ENCODE measurements around the gene RIN3.

RIN3 gene

DNA sequence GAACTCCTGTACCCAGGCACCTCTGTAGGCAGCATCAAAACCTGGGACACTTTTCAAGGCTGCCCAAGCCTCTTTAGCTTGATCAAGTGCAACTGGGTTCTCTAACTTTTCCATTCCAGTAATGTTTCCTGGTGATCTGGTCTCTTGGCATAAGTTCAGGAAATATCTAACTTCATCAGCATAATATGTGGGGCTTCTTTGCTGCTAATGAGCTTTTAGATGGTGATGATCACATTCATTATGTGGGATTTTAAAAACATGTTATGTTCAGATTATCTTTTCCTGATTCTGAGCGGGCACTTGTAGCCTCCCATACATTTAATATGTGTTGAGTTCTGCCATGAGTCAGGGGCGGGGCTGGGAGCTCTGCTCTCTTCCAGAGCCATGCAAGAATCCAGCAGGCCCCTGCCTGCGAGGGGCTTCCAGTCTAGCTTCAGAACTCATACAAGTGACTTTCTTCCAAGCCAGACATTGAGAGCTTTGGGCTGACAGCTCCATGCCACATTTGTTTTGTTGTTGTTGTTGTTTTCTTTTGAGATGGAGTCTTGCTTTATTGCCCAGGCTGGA is 39.5 kb upstream of the RIN3 start:
- Mint-ChIP-seq H3K27me3 (ENCODE audit: low read depth) (peaks cover 4% of the 10 kb centered on the region), H3K36me3 (ENCODE audit: low read depth) (no peaks in the 10 kb centered on the region), H3K4me3 (no peak overlapping the region), H3K4me1 (peaks cover 5% of the 10 kb centered on the region), H3K9me3 (peaks cover 12% of the 10 kb centered on the region), H3K27ac (no peak overlapping the region)
- TF ChIP-seq, protein P1, sequence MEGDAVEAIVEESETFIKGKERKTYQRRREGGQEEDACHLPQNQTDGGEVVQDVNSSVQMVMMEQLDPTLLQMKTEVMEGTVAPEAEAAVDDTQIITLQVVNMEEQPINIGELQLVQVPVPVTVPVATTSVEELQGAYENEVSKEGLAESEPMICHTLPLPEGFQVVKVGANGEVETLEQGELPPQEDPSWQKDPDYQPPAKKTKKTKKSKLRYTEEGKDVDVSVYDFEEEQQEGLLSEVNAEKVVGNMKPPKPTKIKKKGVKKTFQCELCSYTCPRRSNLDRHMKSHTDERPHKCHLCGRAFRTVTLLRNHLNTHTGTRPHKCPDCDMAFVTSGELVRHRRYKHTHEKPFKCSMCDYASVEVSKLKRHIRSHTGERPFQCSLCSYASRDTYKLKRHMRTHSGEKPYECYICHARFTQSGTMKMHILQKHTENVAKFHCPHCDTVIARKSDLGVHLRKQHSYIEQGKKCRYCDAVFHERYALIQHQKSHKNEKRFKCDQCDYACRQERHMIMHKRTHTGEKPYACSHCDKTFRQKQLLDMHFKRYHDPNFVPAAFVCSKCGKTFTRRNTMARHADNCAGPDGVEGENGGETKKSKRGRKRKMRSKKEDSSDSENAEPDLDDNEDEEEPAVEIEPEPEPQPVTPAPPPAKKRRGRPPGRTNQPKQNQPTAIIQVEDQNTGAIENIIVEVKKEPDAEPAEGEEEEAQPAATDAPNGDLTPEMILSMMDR (IDR thresholded peaks at IDR 0.05; ENCODE audit: unreplicated experiment in 3 of 3), result no peak

DNA sequence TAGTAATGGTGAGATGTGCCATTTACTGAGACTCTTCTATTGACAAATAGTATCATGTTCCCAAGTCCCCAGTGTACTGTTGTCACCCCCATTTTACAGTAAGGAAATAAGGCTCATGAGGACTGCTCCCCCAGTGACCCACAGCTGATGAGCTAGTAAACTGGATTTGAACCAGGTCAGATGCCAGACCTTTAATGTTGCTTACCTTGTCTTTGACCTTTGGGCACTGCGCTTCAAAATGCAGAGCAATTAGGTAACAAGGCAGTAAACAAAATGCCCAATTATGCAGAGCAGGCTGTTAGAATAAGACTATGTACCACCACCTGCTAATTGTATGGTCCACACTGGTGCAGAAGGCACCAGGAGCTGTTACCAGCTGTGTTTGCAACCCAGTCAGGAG is 38.5 kb upstream of the RIN3 start:
- no peak overlapping the region for H3K27ac Mint-ChIP-seq
- H3K36me3 Mint-ChIP-seq (ENCODE audit: low read depth), result no peaks in the 10 kb centered on the region
- H3K9me3 Mint-ChIP-seq, result peaks cover 7% of the 10 kb centered on the region
- no peak overlapping the region for H3K4me3 Mint-ChIP-seq
- peaks cover 4% of the 10 kb centered on the region for H3K27me3 Mint-ChIP-seq (ENCODE audit: low read depth)
- TF ChIP-seq, protein P1 (IDR thresholded peaks at IDR 0.05; ENCODE audit: unreplicated experiment in 3 of 3), result no peak
- H3K4me1 Mint-ChIP-seq, result peaks cover 5% of the 10 kb centered on the region

DNA sequence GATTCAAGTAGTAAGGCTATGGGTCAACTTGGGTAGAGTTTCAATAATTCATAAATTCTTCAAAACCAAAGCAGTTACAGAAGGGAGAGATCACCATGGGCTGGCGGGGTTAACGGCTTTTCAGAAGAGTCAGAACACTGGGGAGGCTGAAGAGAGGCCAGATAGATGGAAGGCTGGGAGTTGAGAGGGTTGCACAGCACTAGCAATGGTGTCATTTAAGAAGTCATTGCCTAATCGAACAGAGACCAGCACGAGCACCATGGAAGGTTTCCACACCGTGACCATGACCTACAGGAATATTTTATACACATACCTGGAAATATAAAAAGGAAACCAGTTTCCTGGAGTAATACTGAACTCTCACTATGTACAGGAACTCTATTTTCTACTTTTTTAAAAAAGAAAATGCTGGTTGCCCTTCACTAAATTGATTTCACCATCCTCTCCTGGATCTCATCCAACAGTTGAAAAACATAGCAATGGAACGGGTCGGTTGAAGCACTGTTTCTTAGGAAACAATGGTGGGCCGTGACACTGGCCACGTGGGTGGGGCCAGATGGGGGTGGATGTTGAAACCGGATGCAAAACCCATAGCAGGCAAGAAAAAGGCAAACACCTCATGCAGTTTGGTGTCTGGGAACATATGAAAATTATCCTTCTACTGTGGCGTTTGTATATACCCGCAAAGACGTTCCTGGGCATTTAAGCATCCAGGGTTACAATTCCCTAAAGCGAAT is 38.0 kb upstream of the RIN3 start:
- Mint-ChIP-seq H3K27me3 (ENCODE audit: low read depth) (peaks cover 4% of the 10 kb centered on the region), H3K4me1 (peaks cover 5% of the 10 kb centered on the region), H3K36me3 (ENCODE audit: low read depth) (no peaks in the 10 kb centered on the region), H3K4me3 (no peak overlapping the region), H3K27ac (no peak overlapping the region), H3K9me3 (peaks cover 4% of the 10 kb centered on the region)
- TF ChIP-seq, protein P1 (IDR thresholded peaks at IDR 0.05; ENCODE audit: unreplicated experiment in 3 of 3), result no peak

DNA sequence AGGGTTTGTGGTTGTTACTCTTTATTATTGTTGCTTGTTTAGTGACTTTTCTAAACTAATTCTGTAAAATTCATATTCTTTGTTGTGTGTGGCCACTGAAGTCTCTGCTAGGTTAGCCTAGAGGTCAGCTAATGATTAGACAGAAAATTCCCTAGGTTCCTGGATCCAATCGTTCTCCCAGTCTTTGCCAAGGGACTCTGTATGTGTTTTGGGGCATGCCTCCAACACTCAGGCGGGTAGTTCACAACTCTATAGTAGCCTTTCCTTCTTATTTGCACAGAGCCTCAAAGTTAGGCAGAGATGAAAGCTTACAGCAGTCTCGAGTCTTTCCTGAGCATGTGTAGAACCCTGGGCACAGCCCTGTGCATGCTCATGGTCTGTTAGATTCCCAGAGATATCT is 32.7 kb upstream of the RIN3 start:
- H3K9me3 Mint-ChIP-seq, result peaks cover 7% of the 10 kb centered on the region
- TF ChIP-seq, protein P1 (IDR thresholded peaks at IDR 0.05; ENCODE audit: unreplicated experiment in 3 of 3), result no peak
- H3K27ac Mint-ChIP-seq, result no peak overlapping the region
- no peaks in the 10 kb centered on the region for H3K4me1 Mint-ChIP-seq
- H3K27me3 Mint-ChIP-seq (ENCODE audit: low read depth), result peaks cover 15% of the 10 kb centered on the region
- H3K36me3 Mint-ChIP-seq (ENCODE audit: low read depth), result no peaks in the 10 kb centered on the region
- H3K4me3 Mint-ChIP-seq, result no peak overlapping the region

DNA sequence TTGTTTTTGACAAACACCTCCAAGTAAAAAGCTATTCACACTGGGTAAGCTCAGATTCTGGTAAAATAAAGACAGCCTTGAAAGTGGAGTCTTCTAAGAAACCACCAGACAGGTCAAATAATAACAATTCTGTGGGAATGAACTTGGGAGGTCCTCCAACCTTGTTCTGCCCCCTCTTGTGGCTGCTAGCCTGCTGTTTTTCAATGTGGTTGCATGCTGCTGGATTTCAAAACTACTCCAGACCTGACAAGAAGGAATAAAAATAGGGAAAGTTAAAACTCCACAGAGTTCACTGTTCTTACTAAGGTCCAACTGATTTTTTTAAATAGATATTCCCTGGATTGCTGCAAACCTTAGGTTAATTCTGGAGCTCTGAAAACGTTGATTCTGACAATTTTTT is 32.2 kb upstream of the RIN3 start:
- H3K9me3 Mint-ChIP-seq, result peaks cover 7% of the 10 kb centered on the region
- peaks cover 18% of the 10 kb centered on the region for H3K27me3 Mint-ChIP-seq (ENCODE audit: low read depth)

More for the DNA sequence above, 32.2 kb upstream of the RIN3 start:
- H3K4me3 Mint-ChIP-seq, result no peak overlapping the region
- no peak overlapping the region for H3K27ac Mint-ChIP-seq
- H3K4me1 Mint-ChIP-seq, result no peaks in the 10 kb centered on the region
- H3K36me3 Mint-ChIP-seq (ENCODE audit: low read depth), result no peaks in the 10 kb centered on the region
- TF ChIP-seq, protein P1 (IDR thresholded peaks at IDR 0.05; ENCODE audit: unreplicated experiment in 3 of 3), result no peak

All from nephron (organoid).